Measurements from ENCODE around the gene LMX1A. TPM values are rescaled to one million over a fixed set of nuclear protein-coding genes. Genes with fewer than 3 reads are reported as not detected.

The LMX1A gene
- total RNA-seq, 4 donors from 2014 or later, result 0.29 to 0.33 TPM; not detected in 2

- H3K4me3 ChIP-seq (replicated peaks in 1 of 3), result no peak overlapping the region
- intact Hi-C loops (cut with DNase I), result no loop called here
- WGBS, 2 donors, result 44 to 49% methylated on average over 5 of the region's 5 CpGs
- H3K4me1 ChIP-seq, result no peaks in the 10 kb centered on the region
- H3K9me3 ChIP-seq, result no peaks in the 10 kb centered on the region
- no peak for DNase-seq
- H3K27me3 ChIP-seq, result no peaks in the 10 kb centered on the region
- TF ChIP-seq CTCF (IDR thresholded peaks at IDR 0.05) (no peak), POLR2A (IDR thresholded peaks at IDR 0.05) (no peak)
- H3K36me3 ChIP-seq, result no peaks in the 10 kb centered on the region
- no peak overlapping the region for H3K27ac ChIP-seq
Measured at GRCh38 chr1:165207853-165208515, 148.5 kb downstream of the LMX1A start.

GRCh38 chr1:165205145-165205544 lies 151.4 kb downstream of the LMX1A start:
- no peak for DNase-seq
- intact Hi-C loops (cut with DNase I), result no loop called here
- 45 to 68% methylated on average over 3 of the region's 3 CpGs for WGBS, 2 donors

GRCh38 chr1:165204548-165204947 lies 152.0 kb downstream of the LMX1A start:
- Histone ChIP-seq H3K36me3 (no peaks in the 10 kb centered on the region), H3K4me3 (replicated peaks in 1 of 3) (no peak overlapping the region), H3K27me3 (no peaks in the 10 kb centered on the region), H3K27ac (no peak overlapping the region), H3K4me1 (no peaks in the 10 kb centered on the region), H3K9me3 (no peaks in the 10 kb centered on the region)
- 97% methylated on average over 1 of the region's 1 CpG for WGBS, 2 donors
- TF ChIP-seq CTCF (IDR thresholded peaks at IDR 0.05), result no peak
- TF ChIP-seq POLR2A (IDR thresholded peaks at IDR 0.05), result no peak
- DNase-seq, result no peak
- intact Hi-C loops (cut with DNase I), result no loop called here

More at GRCh38 chr1:165205145-165205544, 151.4 kb downstream of the LMX1A start:
- no peak overlapping the region for H3K4me3 ChIP-seq (replicated peaks in 1 of 3)
- H3K4me1 ChIP-seq, result no peaks in the 10 kb centered on the region
- no peak overlapping the region for H3K27ac ChIP-seq
- H3K9me3 ChIP-seq, result no peaks in the 10 kb centered on the region
- no peaks in the 10 kb centered on the region for H3K27me3 ChIP-seq
- no peaks in the 10 kb centered on the region for H3K36me3 ChIP-seq
- TF ChIP-seq CTCF (IDR thresholded peaks at IDR 0.05) (no peak), POLR2A (IDR thresholded peaks at IDR 0.05) (no peak)

GRCh38 chr1:165191087-165191486 lies 165.4 kb downstream of the LMX1A start:
- DNase-seq, result no peak
- Histone ChIP-seq H3K36me3 (no peaks in the 10 kb centered on the region), H3K9me3 (no peaks in the 10 kb centered on the region), H3K4me3 (replicated peaks in 1 of 3) (no peak overlapping the region), H3K4me1 (no peaks in the 10 kb centered on the region), H3K27me3 (no peaks in the 10 kb centered on the region), H3K27ac (no peak overlapping the region)
- WGBS, 2 donors, result 68 to 83% methylated on average over 4 of the region's 4 CpGs
- TF ChIP-seq CTCF (IDR thresholded peaks at IDR 0.05), result no peak
- intact Hi-C loops (cut with DNase I), result no loop called here

- H3K27me3 ChIP-seq, result no peaks in the 10 kb centered on the region
- no peak overlapping the region for H3K4me3 ChIP-seq (replicated peaks in 1 of 3)
- TF ChIP-seq CTCF (IDR thresholded peaks at IDR 0.05) (no peak), POLR2A (IDR thresholded peaks at IDR 0.05) (no peak)
- H3K9me3 ChIP-seq, result no peaks in the 10 kb centered on the region
- no peaks in the 10 kb centered on the region for H3K4me1 ChIP-seq
- DNase-seq, result no peak
- WGBS, 2 donors, result 87 to 92% methylated on average over 4 of the region's 4 CpGs
- no peaks in the 10 kb centered on the region for H3K36me3 ChIP-seq
- no peak overlapping the region for H3K27ac ChIP-seq
- intact Hi-C loops (cut with DNase I), result no loop called here
Measured at GRCh38 chr1:165189913-165190312, 166.6 kb downstream of the LMX1A start.
